HepG2 (cell line): ENCODE measurements around the gene TIMM17A. TPM values are rescaled to one million over a fixed set of nuclear protein-coding genes. Genes with fewer than 3 reads are reported as not detected.
A peak's percentile ranks its signal among the peaks of the same experiment; 100 is the strongest.

Experiments
- ATM ChIP-seq: fragments of 450-650 bp; IDR thresholded peaks from 2 replicates; pipeline ENCODE4 v1.7.1; 2017; ENCODE audit warnings: mild to moderate bottlenecking, borderline replicate concordance
- CBFB ChIP-seq: sonication (generic); formaldehyde crosslinking; IDR thresholded peaks from 2 replicates; pipeline ENCODE4 v1.4.0; 2020; ENCODE audit warnings: missing genetic modification reagents
- CCDC6 ChIP-seq: sonication (generic); formaldehyde crosslinking; IDR thresholded peaks from 2 replicates; pipeline ENCODE4 v1.8.1; 2022; ENCODE audit warnings: mild to moderate bottlenecking, missing genetic modification reagents, moderate library complexity
- CHD2 ChIP-seq: IDR thresholded peaks from 2 replicates; pipeline ENCODE4 v1.6.1; 2011; ENCODE audit warnings: low read depth, low read length, improper control_type of control experiment
- HMG20A ChIP-seq: IDR thresholded peaks from 2 replicates; pipeline ENCODE4 v1.6.1; 2016; ENCODE audit warnings: borderline replicate concordance
- IRF9 ChIP-seq: sonication (generic); formaldehyde crosslinking; IDR thresholded peaks from 2 replicates; pipeline ENCODE4 v1.8.0; 2022; ENCODE audit warnings: missing genetic modification reagents, mild to moderate bottlenecking, borderline replicate concordance
- LCORL ChIP-seq, 2 experiments: fragments of 450-650 bp in 1 of 2; sonication (generic) in 1 of 2; formaldehyde crosslinking in 1 of 2; IDR thresholded peaks; 2 replicates each; pipeline versions ENCODE4 v1.5.0 to v1.6.1; 2017 to 2020; ENCODE audit warnings: antibody characterized with exemption in 1 of 2, missing genetic modification reagents in 1 of 2
- PPARG ChIP-seq: conservative IDR thresholded peaks from 2 replicates; pipeline ENCODE4 v1.6.1; 2016; ENCODE audit warnings: missing biosample characterization, missing genetic modification reagents
- RBFOX2 ChIP-seq: fragments of 200-400 bp; formaldehyde crosslinking; IDR thresholded peaks from 2 replicates; pipeline ENCODE4 v1.6.1; 2017; ENCODE audit warnings: low read depth, mild to moderate bottlenecking, low read length
- REXO4 ChIP-seq: sonication (generic); formaldehyde crosslinking; IDR thresholded peaks from 2 replicates; pipeline ENCODE4 v1.8.0; 2022; ENCODE audit warnings: missing genetic modification reagents, mild to moderate bottlenecking, borderline replicate concordance
- SP1 ChIP-seq, 2 experiments: fragments of 450-650 bp in 1 of 2; sonication (generic) in 1 of 2; formaldehyde crosslinking in 1 of 2; IDR thresholded peaks; 2 replicates each; pipeline versions ENCODE4 v1.4.0 to v1.6.1; 2016 to 2020; ENCODE audit warnings: missing genetic modification reagents in 1 of 2
- YEATS4 ChIP-seq: sonication (generic); formaldehyde crosslinking; IDR thresholded peaks from 2 replicates; pipeline ENCODE4 v1.4.0; 2020; ENCODE audit warnings: missing genetic modification reagents, borderline replicate concordance
- ZBTB1 ChIP-seq: sonication (generic); formaldehyde crosslinking; IDR thresholded peaks from 2 replicates; pipeline ENCODE4 v1.4.0; 2020; ENCODE audit warnings: missing genetic modification reagents, borderline replicate concordance
- ZFP82 ChIP-seq: sonication (generic); formaldehyde crosslinking; IDR thresholded peaks from 2 replicates; pipeline ENCODE4 v1.5.1; 2020; ENCODE audit warnings: mild to moderate bottlenecking, missing genetic modification reagents, borderline replicate concordance
- ZNF280B ChIP-seq: sonication (generic); formaldehyde crosslinking; IDR thresholded peaks from 2 replicates; pipeline ENCODE4 v1.5.0; 2020; ENCODE audit warnings: missing genetic modification reagents, mild to moderate bottlenecking, borderline replicate concordance
- ZNF335 ChIP-seq: sonication (generic); formaldehyde crosslinking; IDR thresholded peaks from 2 replicates; pipeline ENCODE4 v1.4.0; 2020; ENCODE audit warnings: missing genetic modification reagents
- ZNF350 ChIP-seq: sonication (generic); formaldehyde crosslinking; IDR thresholded peaks from 2 replicates; pipeline ENCODE4 v1.4.0; 2020; ENCODE audit warnings: mild to moderate bottlenecking, low read depth, missing genetic modification reagents, borderline replicate concordance
- ZNF446 ChIP-seq: sonication (generic); formaldehyde crosslinking; IDR thresholded peaks from 2 replicates; pipeline ENCODE4 v1.5.0; 2020; ENCODE audit warnings: mild to moderate bottlenecking, missing genetic modification reagents
- ZNF546 ChIP-seq: sonication (generic); formaldehyde crosslinking; conservative IDR thresholded peaks from 2 replicates; pipeline ENCODE4 v1.8.1; 2023; ENCODE audit warnings: mild to moderate bottlenecking, missing genetic modification reagents
- ZNF563 ChIP-seq: sonication (generic); formaldehyde crosslinking; IDR thresholded peaks from 2 replicates; pipeline ENCODE4 v1.8.0; 2022; ENCODE audit warnings: mild to moderate bottlenecking, moderate library complexity, missing genetic modification reagents
- ZNF614 ChIP-seq: IDR thresholded peaks from 2 replicates; pipeline ENCODE4 v1.6.1; 2018; ENCODE audit warnings: missing biosample characterization, missing genetic modification reagents, inconsistent platforms, borderline replicate concordance
- ZNF687 ChIP-seq: sonication (generic); formaldehyde crosslinking; IDR thresholded peaks from 2 replicates; pipeline ENCODE4 v1.5.1; 2020; ENCODE audit warnings: mild to moderate bottlenecking, missing genetic modification reagents, moderate library complexity
- polyA plus RNA-seq, 8 experiments: library from polyadenylated mRNA; depleted of rRNA in 3 of 8; stranded (reverse) in 7 of 8; unstranded in 1 of 8; fragments of >200 nt; fragmentation: Illumina TruSeq in 4 of 8; extraction: Trizol in 4 of 8; gene quantifications; 2 replicates each; pipeline versions ENCODE4 v1.2.1 to v1.2.3, GENCODE V29; 2011 to 2016; ENCODE audit warnings: low read depth in 4 of 8, missing spikeins in 1 of 8, mixed read lengths in 1 of 8; ENCODE audit not compliant: insufficient read depth in 1 of 8
- total RNA-seq, 5 experiments: library from RNA; depleted of rRNA; stranded (reverse); fragments of >200 nt; fragmentation: Illumina TruSeq; extraction: Trizol; gene quantifications; 2 replicates each; pipeline ENCODE4 v1.2.3, GENCODE V29; 2016; ENCODE audit warnings: low read depth in 1 of 5

The TIMM17A gene
- total and polyA plus RNA-seq, 2 of the 13 experiments (the other 11 are each of a cell fraction or from before 2014, with no cell fraction given), result 50.8 to 97.8 TPM

- TF ChIP-seq ZNF563 (CRISPR knock-in tag) (peak; percentile 42; the same call in 1 of the 2 replicates), SP1 (IDR thresholded peaks at IDR 0.05) (no peak), SP1 (CRISPR knock-in tag; IDR thresholded peaks at IDR 0.05) (peak; percentile 40; the same call in 1 of the 2 replicates), LCORL (IDR thresholded peaks at IDR 0.05) (no peak), LCORL (CRISPR knock-in tag; IDR thresholded peaks at IDR 0.05) (peak; percentile 90), ZNF280B (CRISPR knock-in tag) (peak; percentile 69; the same call in 1 of the 2 replicates), CCDC6 (peak; percentile 47; the same call in 1 of the 2 replicates), ZNF350 (CRISPR knock-in tag) (peak; percentile 32), ZNF614 (peak; percentile 66; the same call in 1 of the 2 replicates), ZNF546 (CRISPR knock-in tag) (0 out of 2 replicates have a peak, but pooled peaks have one; percentile 79), ATM (no peak), ZNF687 (CRISPR knock-in tag) (peak; percentile 90), REXO4 (CRISPR knock-in tag) (no peak), IRF9 (no peak), RBFOX2 (peak; percentile 83), HMG20A (CRISPR knock-in tag) (peak; percentile 29; the same call in 1 of the 2 replicates), ZFP82 (peak; percentile 83; the same call in 1 of the 2 replicates), ZBTB1 (CRISPR knock-in tag) (no peak), CBFB (CRISPR knock-in tag) (0 out of 2 replicates have a peak, but pooled peaks have one; percentile 31), ZNF446 (CRISPR knock-in tag) (0 out of 2 replicates have a peak, but pooled peaks have one; percentile 69), PPARG (CRISPR knock-in tag) (peak; percentile 72), YEATS4 (CRISPR knock-in tag) (no peak), ZNF335 (CRISPR knock-in tag) (peak; percentile 50; the same call in 1 of the 2 replicates), CHD2 (no peak)
Observed at GRCh38 chr1:202010180-202011015, 55.1 kb downstream of the TIMM17A start, which contains the start of gene ELF3 (continued).
